ENCODE measurements around the gene PCBD2. TPM values are rescaled to one million over a fixed set of nuclear protein-coding genes. Genes with fewer than 3 reads are reported as not detected.

PCBD2 gene
- total and polyA plus RNA-seq, 2 donors (not counting 1 experiment from before 2014, with no cell fraction given) = 6.1 to 15.7 TPM

DNA sequence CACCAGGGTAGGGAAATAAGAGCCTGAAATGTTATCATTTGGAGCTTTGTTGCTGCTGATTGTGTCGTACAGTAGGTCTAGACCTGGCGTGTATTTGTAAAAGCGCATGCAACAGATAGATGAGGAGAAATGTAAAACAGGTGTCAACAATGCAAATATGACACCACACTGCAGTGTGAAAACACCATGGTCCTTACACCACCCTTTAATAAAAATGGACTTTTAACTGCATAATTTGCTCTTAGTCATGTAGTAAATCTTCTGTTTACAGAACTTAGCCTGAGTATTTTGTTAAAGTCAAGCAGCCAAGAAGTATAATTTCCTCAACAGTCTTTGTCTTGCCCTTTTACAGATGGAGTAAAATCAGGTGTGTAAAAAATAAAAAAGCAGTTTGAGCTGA is 13.9 kb downstream of the PCBD2 start:
- whole genome bisulfite sequencing (ENCODE audit: insufficient coverage) = no CpG with 5 or more reads among the region's 3 CpGs
- H3K4me1 Mint-ChIP-seq = no peaks in the 10 kb centered on the region
- intact Hi-C loops (cut with micrococcal nuclease) = no loop called here

DNA sequence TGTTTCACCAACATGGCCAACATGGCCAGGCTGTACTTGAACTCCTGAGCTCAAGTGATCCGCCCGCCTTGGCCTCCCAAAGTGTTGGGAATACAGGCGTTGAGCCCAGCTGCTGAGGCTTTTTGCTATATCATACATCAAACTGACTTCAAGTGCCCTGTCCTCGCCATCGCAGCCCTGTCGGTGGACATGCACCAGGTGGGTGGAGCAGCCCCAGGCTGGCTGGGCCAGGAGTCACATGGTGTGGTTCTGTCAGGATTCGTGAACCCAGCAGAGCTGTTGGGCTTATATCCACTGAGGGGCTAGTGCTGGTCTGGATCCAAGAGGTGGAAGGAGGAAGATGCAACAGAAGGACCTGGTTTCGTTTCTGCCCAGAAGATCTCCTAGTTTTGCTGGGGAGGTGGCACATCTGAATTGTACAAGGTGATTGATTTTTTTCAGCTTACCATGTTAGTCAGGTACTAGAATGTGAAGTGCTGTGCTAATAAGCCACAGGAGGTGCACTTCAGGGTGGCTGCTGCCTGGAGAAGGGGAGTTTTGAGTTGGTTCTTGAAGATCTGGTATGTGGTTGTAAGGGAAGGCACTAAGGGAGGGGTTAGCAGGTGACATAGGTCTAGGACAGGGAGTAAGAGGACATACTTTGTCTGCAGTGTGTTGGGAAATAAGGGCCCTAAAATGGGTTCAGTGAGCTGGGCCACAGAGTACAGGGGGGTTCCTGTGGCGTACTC is 16.1 kb downstream of the PCBD2 start:
- Histone ChIP-seq H3K4me1 (ENCODE audit: control insufficient read depth in 2 of 2, insufficient read depth in 2 of 2, low read length in 2 of 2) (no peaks in the 10 kb centered on the region), H3K79me2 (ENCODE audit: control insufficient read depth, insufficient read depth, low read length) (peaks cover 15% of the 10 kb centered on the region), H3K9ac (ENCODE audit: low read length) (no peak overlapping the region), H3K4me3 (ENCODE audit: control extremely low read depth in 1 of 5, extremely low read depth in 1 of 5, insufficient read depth in 1 of 5, low read depth in 2 of 5, low read length in 4 of 5) (no peak overlapping the region), H3K36me3 (replicated peaks in 1 of 2; ENCODE audit: control extremely low read depth in 1 of 2, control insufficient read depth in 1 of 2, extremely low read depth in 1 of 2, insufficient read depth in 2 of 2, low read length in 1 of 2) (peaks cover 4 to 27% of the 10 kb centered on the region in 2 experiments), H4K20me1 (ENCODE audit: control insufficient read depth, insufficient read depth, low read length, poor library complexity, severe bottlenecking) (no peaks in the 10 kb centered on the region), H3K27ac (ENCODE audit: low read length in 2 of 2) (no peak overlapping the region), H3K27me3 (replicated peaks in 1 of 4; ENCODE audit: control extremely low read depth in 1 of 4, control insufficient read depth in 3 of 4, insufficient read depth in 4 of 4, low read length in 3 of 4) (no peaks in the 10 kb centered on the region), H3K9me3 (ENCODE audit: control extremely low read depth in 1 of 3, control insufficient read depth in 2 of 3, insufficient read depth in 1 of 3, low read length in 2 of 3) (no peaks in the 10 kb centered on the region), H2AFZ (ENCODE audit: insufficient read depth, low read depth, low read length, poor library complexity, severe bottlenecking) (no peak overlapping the region), H3K4me2 (replicated peaks; ENCODE audit: low read depth, low read length, poor library complexity, severe bottlenecking) (no peak overlapping the region)
- 94% methylated on average over 5 of the region's 9 CpGs for WGBS (ENCODE audit: insufficient coverage)
- ATAC-seq (ENCODE audit: low read depth) (no peak), DNase-seq (no peak)
- H3K4me3 Mint-ChIP-seq = no peak overlapping the region
- H3K27me3 Mint-ChIP-seq = no peaks in the 10 kb centered on the region
- CTCF ChIA-PET = interaction anchor here (6.7 kb wide), 1 partner anchor 271 kb away, joined by 44 read pairs; no protein-coding TSS in a partner anchor
- no peaks in the 10 kb centered on the region for H3K4me1 Mint-ChIP-seq
- H3K27ac Mint-ChIP-seq = no peak overlapping the region
- TF ChIP-seq, protein P1, sequence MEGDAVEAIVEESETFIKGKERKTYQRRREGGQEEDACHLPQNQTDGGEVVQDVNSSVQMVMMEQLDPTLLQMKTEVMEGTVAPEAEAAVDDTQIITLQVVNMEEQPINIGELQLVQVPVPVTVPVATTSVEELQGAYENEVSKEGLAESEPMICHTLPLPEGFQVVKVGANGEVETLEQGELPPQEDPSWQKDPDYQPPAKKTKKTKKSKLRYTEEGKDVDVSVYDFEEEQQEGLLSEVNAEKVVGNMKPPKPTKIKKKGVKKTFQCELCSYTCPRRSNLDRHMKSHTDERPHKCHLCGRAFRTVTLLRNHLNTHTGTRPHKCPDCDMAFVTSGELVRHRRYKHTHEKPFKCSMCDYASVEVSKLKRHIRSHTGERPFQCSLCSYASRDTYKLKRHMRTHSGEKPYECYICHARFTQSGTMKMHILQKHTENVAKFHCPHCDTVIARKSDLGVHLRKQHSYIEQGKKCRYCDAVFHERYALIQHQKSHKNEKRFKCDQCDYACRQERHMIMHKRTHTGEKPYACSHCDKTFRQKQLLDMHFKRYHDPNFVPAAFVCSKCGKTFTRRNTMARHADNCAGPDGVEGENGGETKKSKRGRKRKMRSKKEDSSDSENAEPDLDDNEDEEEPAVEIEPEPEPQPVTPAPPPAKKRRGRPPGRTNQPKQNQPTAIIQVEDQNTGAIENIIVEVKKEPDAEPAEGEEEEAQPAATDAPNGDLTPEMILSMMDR (IDR thresholded peaks at IDR 0.05) = no peak
- POLR2A ChIA-PET = no interaction called here
- H3K9me3 Mint-ChIP-seq (ENCODE audit: insufficient read depth) = no peaks in the 10 kb centered on the region
- intact Hi-C loops (cut with micrococcal nuclease) = no loop called here

More for the DNA sequence above, 13.9 kb downstream of the PCBD2 start:
- Histone ChIP-seq H3K9ac (ENCODE audit: low read length) (no peak overlapping the region), H3K4me2 (replicated peaks; ENCODE audit: low read depth, low read length, poor library complexity, severe bottlenecking) (no peak overlapping the region), H3K36me3 (replicated peaks in 1 of 2; ENCODE audit: control extremely low read depth in 1 of 2, control insufficient read depth in 1 of 2, extremely low read depth in 1 of 2, insufficient read depth in 2 of 2, low read length in 1 of 2) (peaks cover 4 to 39% of the 10 kb centered on the region in 2 experiments), H3K27me3 (replicated peaks in 1 of 4; ENCODE audit: control extremely low read depth in 1 of 4, control insufficient read depth in 3 of 4, insufficient read depth in 4 of 4, low read length in 3 of 4) (no peaks in the 10 kb centered on the region), H3K27ac (ENCODE audit: low read length in 2 of 2) (no peak overlapping the region), H3K4me1 (ENCODE audit: control insufficient read depth in 2 of 2, insufficient read depth in 2 of 2, low read length in 2 of 2) (no peaks in the 10 kb centered on the region), H3K79me2 (ENCODE audit: control insufficient read depth, insufficient read depth, low read length) (peaks cover 21% of the 10 kb centered on the region), H4K20me1 (ENCODE audit: control insufficient read depth, insufficient read depth, low read length, poor library complexity, severe bottlenecking) (no peaks in the 10 kb centered on the region), H3K4me3 (ENCODE audit: control extremely low read depth in 1 of 5, extremely low read depth in 1 of 5, insufficient read depth in 1 of 5, low read depth in 2 of 5, low read length in 4 of 5) (no peak overlapping the region), H2AFZ (ENCODE audit: insufficient read depth, low read depth, low read length, poor library complexity, severe bottlenecking) (no peak overlapping the region), H3K9me3 (ENCODE audit: control extremely low read depth in 1 of 3, control insufficient read depth in 2 of 3, insufficient read depth in 1 of 3, low read length in 2 of 3) (no peaks in the 10 kb centered on the region)
- Mint-ChIP-seq H3K27ac (no peak overlapping the region), H3K4me3 (no peak overlapping the region), H3K9me3 (ENCODE audit: insufficient read depth) (no peaks in the 10 kb centered on the region), H3K27me3 (no peaks in the 10 kb centered on the region)
- ChIA-PET POLR2A (no interaction called here), CTCF (interaction anchor here (1.0 to 6.7 kb wide), 2 partner anchors 269 to 274 kb away, joined by 4 to 44 read pairs; no protein-coding TSS in a partner anchor)
- ATAC-seq (ENCODE audit: low read depth) = no peak
- TF ChIP-seq EZH2 (IDR thresholded peaks at IDR 0.05; ENCODE audit: borderline replicate concordance, insufficient read depth, low read depth, low read length, poor library complexity, severe bottlenecking) = no peak
- TF ChIP-seq, protein P1 (IDR thresholded peaks at IDR 0.05) = no peak
- no peak for DNase-seq

Measured in B cell (primary cell).